BJ (cell line): ENCODE results near the gene CFAP68. TPM values are rescaled to one million over a fixed set of nuclear protein-coding genes. Genes with fewer than 3 reads are reported as not detected.
A peak's percentile ranks its signal among the peaks of the same experiment; 100 is the strongest.

ENCODE experiments used
- CTCF ChIA-PET: fragments of 350-600 bp; formaldehyde crosslinking; extraction: SDS; loops from one replicate; lab custom pipeline; 2021; ENCODE audit warnings: antibody characterized with exemption, inconsistent platforms; lab: Yijun Ruan, JAX
- POLR2A ChIA-PET: fragments of 300-600 bp; sonication (Branson Sonifier 250); formaldehyde crosslinking; extraction: SDS; loops from one replicate; lab custom pipeline; 2021; ENCODE audit warnings: antibody characterized with exemption; lab: Charles Lee
- DNase-seq: peaks from one replicate; pipeline ENCODE4 v3.0.0-alpha.2; 2011; ENCODE audit warnings: low read depth
- H3K27me3 ChIP-seq: 2 replicates; pipeline ENCODE4 v1.6.0; 2011; ENCODE audit warnings: low read length; ENCODE audit not compliant: control insufficient read depth, insufficient read depth
- H3K36me3 ChIP-seq: 2 replicates; pipeline ENCODE4 v1.5.1; 2011; ENCODE audit warnings: low read length; ENCODE audit not compliant: control insufficient read depth, insufficient read depth
- H3K4me3 ChIP-seq: 2 replicates; pipeline ENCODE4 v1.5.1; 2011; ENCODE audit warnings: low read depth, mild to moderate bottlenecking, control low read depth, low read length
- polyA plus RNA-seq: library from polyadenylated mRNA; depleted of rRNA; stranded (reverse); fragments of >200 nt; gene quantifications from 2 replicates; pipeline ENCODE4 v1.2.3, GENCODE V29; 2011
- TF ChIP-seq, protein P1 (sequence below): IDR thresholded peaks from 2 replicates; pipeline ENCODE4 v1.5.1; 2011; ENCODE audit warnings: low read depth, mild to moderate bottlenecking, control low read depth, inconsistent platforms, low read length, moderate library complexity; ENCODE audit not compliant: insufficient read depth

CFAP68 gene
- polyA plus RNA-seq, 1 experiment: 16.6 TPM

DNA sequence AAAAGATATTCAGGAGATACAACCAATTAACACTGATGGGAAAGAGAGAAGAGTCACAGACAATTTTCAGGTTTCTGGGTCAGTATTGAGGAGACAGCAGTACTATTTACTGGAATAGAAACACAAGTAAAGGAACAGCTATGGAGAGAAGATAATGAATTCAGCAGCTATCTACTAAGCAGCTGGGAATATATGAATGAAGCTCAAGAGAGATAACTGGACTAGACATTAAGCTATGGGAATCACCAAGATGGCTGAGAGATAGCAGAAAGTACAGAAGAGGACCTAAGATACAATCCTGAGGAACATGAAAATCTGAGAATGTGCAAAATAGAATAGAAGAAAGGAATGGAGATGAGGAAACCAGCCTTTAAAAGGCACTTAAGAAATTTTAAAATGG, 23.8 kb upstream of the CFAP68 start:
- ChIA-PET CTCF (interaction anchor here (1.3 kb wide), 1 partner anchor 14 kb away, joined by 3 read pairs; no protein-coding TSS in a partner anchor), POLR2A (no interaction called here)
- Histone ChIP-seq H3K27me3 (no peaks in the 10 kb centered on the region), H3K4me3 (no peak overlapping the region), H3K36me3 (peaks cover 4% of the 10 kb centered on the region; the same call in 1 of the 2 replicates)
- TF ChIP-seq, protein P1, sequence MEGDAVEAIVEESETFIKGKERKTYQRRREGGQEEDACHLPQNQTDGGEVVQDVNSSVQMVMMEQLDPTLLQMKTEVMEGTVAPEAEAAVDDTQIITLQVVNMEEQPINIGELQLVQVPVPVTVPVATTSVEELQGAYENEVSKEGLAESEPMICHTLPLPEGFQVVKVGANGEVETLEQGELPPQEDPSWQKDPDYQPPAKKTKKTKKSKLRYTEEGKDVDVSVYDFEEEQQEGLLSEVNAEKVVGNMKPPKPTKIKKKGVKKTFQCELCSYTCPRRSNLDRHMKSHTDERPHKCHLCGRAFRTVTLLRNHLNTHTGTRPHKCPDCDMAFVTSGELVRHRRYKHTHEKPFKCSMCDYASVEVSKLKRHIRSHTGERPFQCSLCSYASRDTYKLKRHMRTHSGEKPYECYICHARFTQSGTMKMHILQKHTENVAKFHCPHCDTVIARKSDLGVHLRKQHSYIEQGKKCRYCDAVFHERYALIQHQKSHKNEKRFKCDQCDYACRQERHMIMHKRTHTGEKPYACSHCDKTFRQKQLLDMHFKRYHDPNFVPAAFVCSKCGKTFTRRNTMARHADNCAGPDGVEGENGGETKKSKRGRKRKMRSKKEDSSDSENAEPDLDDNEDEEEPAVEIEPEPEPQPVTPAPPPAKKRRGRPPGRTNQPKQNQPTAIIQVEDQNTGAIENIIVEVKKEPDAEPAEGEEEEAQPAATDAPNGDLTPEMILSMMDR: no peak
- no peak for DNase-seq

GRCh38 chr11:111860257-111860656, 19.1 kb upstream of the CFAP68 start:
- CTCF ChIA-PET: interaction anchor here (1.0 to 2.8 kb wide), 3 partner anchors 8 to 18 kb away, joined by 3 to 9 read pairs (median 3); partner anchors contain the start of gene ALG9

DNA sequence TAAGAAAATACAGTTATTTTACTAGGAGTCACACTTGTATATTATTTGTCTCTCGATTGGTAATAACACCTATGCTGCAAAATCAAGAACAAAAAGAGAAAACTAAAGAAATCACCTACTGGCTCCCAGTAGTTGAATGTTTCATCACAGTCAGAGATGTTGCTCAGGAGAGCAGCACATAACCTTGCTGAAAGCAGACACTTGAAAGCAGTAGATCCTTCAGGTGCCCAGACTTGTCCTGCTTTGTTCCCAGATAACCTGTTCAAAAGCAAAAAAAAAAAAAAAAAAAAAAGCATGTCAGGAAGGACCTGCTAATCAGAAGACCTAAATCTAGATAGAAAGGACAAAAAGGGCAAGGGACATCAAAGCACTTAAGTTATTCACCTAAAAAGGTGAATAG, 9.2 kb upstream of the CFAP68 start:
- DNase-seq: no peak
- H3K27me3 ChIP-seq: no peaks in the 10 kb centered on the region
- ChIA-PET POLR2A (no interaction called here), CTCF (interaction anchor here (0.6 to 2.2 kb wide), 11 partner anchors 9 to 265 kb away, joined by 3 to 9 read pairs (median 4); partner anchors contain the start of gene CFAP68)
- no peak overlapping the region for H3K4me3 ChIP-seq
- H3K36me3 ChIP-seq: peaks cover 3% of the 10 kb centered on the region
- TF ChIP-seq, protein P1: no peak

More at GRCh38 chr11:111860257-111860656, 19.1 kb upstream of the CFAP68 start:
- H3K36me3 ChIP-seq: no peaks in the 10 kb centered on the region
- TF ChIP-seq, protein P1: no peak
- H3K4me3 ChIP-seq: no peak overlapping the region
- no peaks in the 10 kb centered on the region for H3K27me3 ChIP-seq
- no peak for DNase-seq
- POLR2A ChIA-PET: no interaction called here

DNA sequence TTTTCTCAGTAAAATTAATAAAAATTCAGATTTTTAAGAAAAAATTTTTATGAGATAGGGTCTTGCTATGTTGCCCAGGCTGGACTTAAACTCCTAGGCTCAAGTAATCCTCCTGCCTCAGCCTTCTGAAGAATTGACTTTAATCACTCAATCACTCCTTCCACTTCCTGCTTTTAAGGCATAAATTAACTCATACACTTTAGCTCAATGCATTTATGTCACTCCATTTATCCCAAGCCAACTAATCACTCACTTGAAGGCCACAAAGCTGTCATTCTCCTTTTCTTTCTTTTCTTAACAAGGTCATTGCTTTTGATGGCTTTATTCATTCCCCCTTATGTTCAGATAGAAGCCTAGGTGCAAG, 8.8 kb upstream of the CFAP68 start:
- Histone ChIP-seq H3K27me3 (no peaks in the 10 kb centered on the region), H3K36me3 (peaks cover 3% of the 10 kb centered on the region), H3K4me3 (peak overlapping the region; percentile 85)
- TF ChIP-seq, protein P1: no peak
- ChIA-PET CTCF (interaction anchor here (0.6 to 2.2 kb wide), 15 partner anchors 9 to 266 kb away, joined by 3 to 11 read pairs (median 4); partner anchors contain the start of gene CFAP68), POLR2A (no interaction called here)
- no peak for DNase-seq

GRCh38 chr11:111870886-111871692, 8.3 kb upstream of the CFAP68 start, which contains the start of gene ALG9:
Gene ALG9 (minus strand): TSS chr11:111871581. CDS start chr11:111871482, 99 bp downstream.
- DNase-seq: no peak
- ChIA-PET CTCF (interaction anchor here (0.6 to 2.2 kb wide), 19 partner anchors 9 to 266 kb away, joined by 3 to 11 read pairs (median 4); partner anchors contain the start of gene CFAP68), POLR2A (no interaction called here)
- no peaks in the 10 kb centered on the region for H3K27me3 ChIP-seq
- peaks cover 3% of the 10 kb centered on the region for H3K36me3 ChIP-seq
- TF ChIP-seq, protein P1: peak; percentile 49
- H3K4me3 ChIP-seq: peak within 1 kb of the TSS; percentile 85
